Measurements from ENCODE around the gene OR51E1. TPM values are rescaled to one million over a fixed set of nuclear protein-coding genes. Genes with fewer than 3 reads are reported as not detected.
A peak's percentile ranks its signal among the peaks of the same experiment; 100 is the strongest.

Gene OR51E1
- total RNA-seq, 1 donor from 2014 or later: not detected

GRCh38 chr11:4682623-4683419, 39.0 kb downstream of the OR51E1 start:
- TF ChIP-seq EZH2 (IDR thresholded peaks at IDR 0.05; ENCODE audit: insufficient read depth, low read length) (no peak), CTCF (IDR thresholded peaks at IDR 0.05; ENCODE audit: insufficient read depth, low read depth, low read length) (no peak)
- Mint-ChIP-seq H3K27me3 (ENCODE audit: low read depth, unreplicated experiment) (no peaks in the 10 kb centered on the region), H3K4me3 (ENCODE audit: unreplicated experiment) (no peak overlapping the region), H3K27ac (ENCODE audit: unreplicated experiment) (no peak overlapping the region), H3K36me3 (ENCODE audit: low read depth, unreplicated experiment) (no peaks in the 10 kb centered on the region), H3K9me3 (ENCODE audit: unreplicated experiment) (no peaks in the 10 kb centered on the region), H3K4me1 (ENCODE audit: low read depth, unreplicated experiment) (peaks cover 5% of the 10 kb centered on the region)
- Histone ChIP-seq H3K36me3 (ENCODE audit: insufficient read depth, low read length) (no peaks in the 10 kb centered on the region), H3K27me3 (ENCODE audit: insufficient read depth, low read length) (no peaks in the 10 kb centered on the region), H3K4me2 (ENCODE audit: low read length) (peak overlapping the region; percentile 50), H3K4me1 (ENCODE audit: insufficient read depth, low read length) (peaks cover 9% of the 10 kb centered on the region), H2AFZ (ENCODE audit: low read depth, low read length) (peak overlapping the region; percentile 31), H3K9ac (ENCODE audit: low read length) (no peak overlapping the region), H3K27ac (ENCODE audit: low read depth, low read length) (no peak overlapping the region), H3K4me3 (ENCODE audit: insufficient read depth, low read depth, low read length) (no peak overlapping the region), H3K79me2 (ENCODE audit: insufficient read depth, low read length) (no peaks in the 10 kb centered on the region), H4K20me1 (ENCODE audit: insufficient read depth, low read length) (no peaks in the 10 kb centered on the region), H3K9me3 (ENCODE audit: insufficient read depth, low read depth, low read length) (peaks cover 3% of the 10 kb centered on the region)
- FAIRE-seq (no peak), DNase-seq (ENCODE audit: low read depth) (peak; percentile 27)

GRCh38 chr11:4684631-4685285, 41.0 kb downstream of the OR51E1 start:
- no peaks in the 10 kb centered on the region for H3K36me3 Mint-ChIP-seq (ENCODE audit: low read depth, unreplicated experiment)
- no peak for DNase-seq (ENCODE audit: low read depth)
- Histone ChIP-seq H3K9ac (ENCODE audit: low read length) (no peak overlapping the region), H3K4me3 (ENCODE audit: insufficient read depth, low read depth, low read length) (no peak overlapping the region), H3K79me2 (ENCODE audit: insufficient read depth, low read length) (no peaks in the 10 kb centered on the region), H2AFZ (ENCODE audit: low read depth, low read length) (no peak overlapping the region), H3K4me1 (ENCODE audit: insufficient read depth, low read length) (peaks cover 9% of the 10 kb centered on the region), H3K9me3 (ENCODE audit: insufficient read depth, low read depth, low read length) (peaks cover 3% of the 10 kb centered on the region), H3K4me2 (ENCODE audit: low read length) (no peak overlapping the region), H3K36me3 (ENCODE audit: insufficient read depth, low read length) (no peaks in the 10 kb centered on the region), H3K27me3 (ENCODE audit: insufficient read depth, low read length) (no peaks in the 10 kb centered on the region), H4K20me1 (ENCODE audit: insufficient read depth, low read length) (no peaks in the 10 kb centered on the region), H3K27ac (ENCODE audit: low read depth, low read length) (no peak overlapping the region)
- H3K9me3 Mint-ChIP-seq (ENCODE audit: unreplicated experiment): no peaks in the 10 kb centered on the region
- no peak for FAIRE-seq
- H3K4me3 Mint-ChIP-seq (ENCODE audit: unreplicated experiment): no peak overlapping the region
- no peaks in the 10 kb centered on the region for H3K27me3 Mint-ChIP-seq (ENCODE audit: low read depth, unreplicated experiment)
- no peak for TF ChIP-seq CTCF (IDR thresholded peaks at IDR 0.05; ENCODE audit: insufficient read depth, low read depth, low read length)
- TF ChIP-seq EZH2 (IDR thresholded peaks at IDR 0.05; ENCODE audit: insufficient read depth, low read length): no peak
- no peak overlapping the region for H3K27ac Mint-ChIP-seq (ENCODE audit: unreplicated experiment)
- peaks cover 5% of the 10 kb centered on the region for H3K4me1 Mint-ChIP-seq (ENCODE audit: low read depth, unreplicated experiment)

GRCh38 chr11:4695442-4695841, 51.7 kb downstream of the OR51E1 start:
- no peaks in the 10 kb centered on the region for H4K20me1 ChIP-seq (ENCODE audit: insufficient read depth, low read length)
- H3K27ac ChIP-seq (ENCODE audit: low read depth, low read length): no peak overlapping the region
- Mint-ChIP-seq H3K36me3 (ENCODE audit: low read depth, unreplicated experiment) (no peaks in the 10 kb centered on the region), H3K4me1 (ENCODE audit: low read depth, unreplicated experiment) (peaks cover 4% of the 10 kb centered on the region), H3K9me3 (ENCODE audit: unreplicated experiment) (no peaks in the 10 kb centered on the region), H3K27ac (ENCODE audit: unreplicated experiment) (no peak overlapping the region), H3K27me3 (ENCODE audit: low read depth, unreplicated experiment) (no peaks in the 10 kb centered on the region), H3K4me3 (ENCODE audit: unreplicated experiment) (no peak overlapping the region)
- no peak overlapping the region for H2AFZ ChIP-seq (ENCODE audit: low read depth, low read length)
- H3K4me3 ChIP-seq (ENCODE audit: insufficient read depth, low read depth, low read length): no peak overlapping the region
- no peak overlapping the region for H3K4me2 ChIP-seq (ENCODE audit: low read length)
- H3K9ac ChIP-seq (ENCODE audit: low read length): no peak overlapping the region
- no peaks in the 10 kb centered on the region for H3K9me3 ChIP-seq (ENCODE audit: insufficient read depth, low read depth, low read length)
- FAIRE-seq (no peak), DNase-seq (ENCODE audit: low read depth) (peak; percentile 3)
- H3K27me3 ChIP-seq (ENCODE audit: insufficient read depth, low read length): no peaks in the 10 kb centered on the region
- TF ChIP-seq EZH2 (IDR thresholded peaks at IDR 0.05; ENCODE audit: insufficient read depth, low read length) (no peak), CTCF (IDR thresholded peaks at IDR 0.05; ENCODE audit: insufficient read depth, low read depth, low read length) (no peak)
- no peaks in the 10 kb centered on the region for H3K4me1 ChIP-seq (ENCODE audit: insufficient read depth, low read length)
- H3K79me2 ChIP-seq (ENCODE audit: insufficient read depth, low read length): no peaks in the 10 kb centered on the region
- no peaks in the 10 kb centered on the region for H3K36me3 ChIP-seq (ENCODE audit: insufficient read depth, low read length)

Measured in astrocyte (in vitro differentiated cells and primary cell).